ENCODE results near the gene RALY.

GRCh38 chr20:33995053-33995831 lies 1.5 kb downstream of the RALY start:
- no peak for TF ChIP-seq POLR2A (IDR thresholded peaks at IDR 0.05)
- TF ChIP-seq CTCF (IDR thresholded peaks at IDR 0.05), result no peak
- TF ChIP-seq EP300 (IDR thresholded peaks at IDR 0.05), result no peak
- no peak for TF ChIP-seq POLR2AphosphoS5 (IDR thresholded peaks at IDR 0.05)

Measured in upper lobe of left lung (tissue), 4 donors.